Ascending aorta (tissue), 2 donors: ENCODE results near the gene ZBTB9. TPM values are rescaled to one million over a fixed set of nuclear protein-coding genes. Genes with fewer than 3 reads are reported as not detected.
A peak's percentile ranks its signal among the peaks of the same experiment; 100 is the strongest.

Experiments used
- DNase-seq, 2 donors: peaks; one replicate each; pipeline ENCODE4 v3.0.0-alpha.2; 2019; ENCODE audit warnings: low spot score in 2 of 2
- H3K27ac ChIP-seq, 2 donors: fragments of 200-600 bp; sonication (generic); one replicate each; pipeline ENCODE4 v1.5.1; 2016 to 2017; ENCODE audit warnings: mild to moderate bottlenecking in 1 of 2
- H3K27me3 ChIP-seq: fragments of 200-600 bp; sonication (generic); one replicate; pipeline ENCODE4 v1.5.1; 2017
- H3K36me3 ChIP-seq, 2 donors: fragments of 200-600 bp; sonication (generic); one replicate each; pipeline ENCODE4 v1.5.1; 2016
- H3K4me1 ChIP-seq, 2 donors: fragments of 200-600 bp; sonication (generic); one replicate each; pipeline ENCODE4 v1.5.1; 2016 to 2017; ENCODE audit warnings: mild to moderate bottlenecking in 1 of 2
- H3K4me3 ChIP-seq, 2 donors: fragments of 200-600 bp; sonication (generic); one replicate each; pipeline ENCODE4 v1.5.1; 2016 to 2017; ENCODE audit warnings: mild to moderate bottlenecking in 1 of 2
- H3K9me3 ChIP-seq, 2 donors: fragments of 200-600 bp; sonication (generic); one replicate each; pipeline ENCODE4 v1.5.1; 2016
- CTCF ChIP-seq, 3 experiments: fragments of 200-600 bp in 2 of 3; fragments of 450-650 bp in 1 of 3; sonication (generic) in 2 of 3; IDR thresholded peaks; one replicate each; pipeline ENCODE4 v1.5.1; 2016 to 2019; ENCODE audit warnings: antibody characterized with exemption in 3 of 3, mild to moderate bottlenecking in 1 of 3, moderate library complexity in 1 of 3
- intact Hi-C: fragments of 100-400 bp; cut with DNase I; formaldehyde crosslinking; loops from one replicate; pipeline ENCODE4 v1.15.1; 2023
- total RNA-seq: library from RNA; depleted of rRNA; stranded (reverse); fragments of >200 nt; gene quantifications from one replicate; pipeline ENCODE4 v1.1.0, GENCODE V29; 2016

Gene ZBTB9
- total RNA-seq, 1 donor from 2014 or later, result 45.8 TPM

- Histone ChIP-seq H3K36me3 (peaks cover 0 to 1% of the 10 kb centered on the region in 2 donors), H3K27me3 (no peaks in the 10 kb centered on the region), H3K4me1 (peaks cover 13 to 16% of the 10 kb centered on the region in 2 donors), H3K9me3 (no peaks in the 10 kb centered on the region), H3K27ac (no peak overlapping the region), H3K4me3 (no peak overlapping the region)
- TF ChIP-seq CTCF (IDR thresholded peaks at IDR 0.05), result no peak
- no peak for DNase-seq
- intact Hi-C loops, result loop anchor here (2.0 to 5.0 kb wide), 2 partner anchors 25 to 132 kb away; partner anchors contain the start of genes RGL2 and ZBTB9
Observed at GRCh38 chr6:33429750-33430052, 24.7 kb upstream of the ZBTB9 start.

- H3K27ac ChIP-seq, result no peak overlapping the region
- peaks cover 11 to 13% of the 10 kb centered on the region in 2 donors for H3K4me1 ChIP-seq
- H3K36me3 ChIP-seq, result peaks cover 4 to 8% of the 10 kb centered on the region in 2 donors
- H3K27me3 ChIP-seq, result no peaks in the 10 kb centered on the region
- intact Hi-C loops, result no loop called here
- TF ChIP-seq CTCF (IDR thresholded peaks at IDR 0.05), result no peak
- no peak for DNase-seq
- no peak overlapping the region for H3K4me3 ChIP-seq
- no peaks in the 10 kb centered on the region for H3K9me3 ChIP-seq
Observed at GRCh38 chr6:33430334-33430733, 24.0 kb upstream of the ZBTB9 start.

- peaks cover 11 to 13% of the 10 kb centered on the region in 2 donors for H3K4me1 ChIP-seq
- H3K9me3 ChIP-seq, result no peaks in the 10 kb centered on the region
- H3K27me3 ChIP-seq, result no peaks in the 10 kb centered on the region
- H3K36me3 ChIP-seq, result peaks cover 11 to 17% of the 10 kb centered on the region in 2 donors
- H3K4me3 ChIP-seq, result no peak overlapping the region
- intact Hi-C loops, result no loop called here
- H3K27ac ChIP-seq, result peak overlapping the region in 1 of 2 donors; percentile 36
- peak in 1 of 2 donors; percentile 82 for DNase-seq
- TF ChIP-seq CTCF (IDR thresholded peaks at IDR 0.05), result no peak
Observed at GRCh38 chr6:33430991-33431879, 23.1 kb upstream of the ZBTB9 start.

- no peak for DNase-seq
- intact Hi-C loops, result no loop called here
- peak overlapping the region in 1 of 2 donors; percentile 36 for H3K27ac ChIP-seq
- H3K36me3 ChIP-seq, result peaks cover 19 to 24% of the 10 kb centered on the region in 2 donors
- no peak overlapping the region for H3K4me3 ChIP-seq
- H3K9me3 ChIP-seq, result no peaks in the 10 kb centered on the region
- H3K27me3 ChIP-seq, result no peaks in the 10 kb centered on the region
- TF ChIP-seq CTCF (IDR thresholded peaks at IDR 0.05), result no peak
- H3K4me1 ChIP-seq, result peaks cover 7 to 9% of the 10 kb centered on the region in 2 donors
Observed at GRCh38 chr6:33431880-33432541, 22.4 kb upstream of the ZBTB9 start.

GRCh38 chr6:33432546-33432945, 21.8 kb upstream of the ZBTB9 start:
- H3K27me3 ChIP-seq, result no peaks in the 10 kb centered on the region
- intact Hi-C loops, result no loop called here
- H3K9me3 ChIP-seq, result no peaks in the 10 kb centered on the region
- peaks cover 25 to 30% of the 10 kb centered on the region in 2 donors for H3K36me3 ChIP-seq
- DNase-seq, result no peak
- peaks cover 4 to 9% of the 10 kb centered on the region in 2 donors for H3K4me1 ChIP-seq
- TF ChIP-seq CTCF (IDR thresholded peaks at IDR 0.05), result no peak
- H3K4me3 ChIP-seq, result no peak overlapping the region
- H3K27ac ChIP-seq, result peak overlapping the region; percentile 43 to 76
